Bronchial epithelial cell (primary cell): ENCODE measurements around the gene CD300A. TPM values are rescaled to one million over a fixed set of nuclear protein-coding genes. Genes with fewer than 3 reads are reported as not detected.

Experiments used
- DNase-seq: peaks from one replicate; pipeline ENCODE4 v3.0.0-alpha.2; 2010; ENCODE audit warnings: low read depth
- FAIRE-seq: peaks from 2 replicates; lab custom pipeline; 2011; peaks lifted over from hg19 to GRCh38; lab: Jason Lieb, UNC
- H3K27me3 ChIP-seq: 2 replicates; pipeline ENCODE4 v1.5.1; 2011; ENCODE audit warnings: low read length; ENCODE audit not compliant: control insufficient read depth, insufficient read depth
- H3K36me3 ChIP-seq: 2 replicates; pipeline ENCODE4 v1.5.1; 2011; ENCODE audit warnings: low read length; ENCODE audit not compliant: control insufficient read depth, insufficient read depth
- H3K4me3 ChIP-seq: 2 replicates; pipeline ENCODE4 v1.5.1; 2011; ENCODE audit warnings: mild to moderate bottlenecking, low read depth, low read length, control low read depth
- CTCF ChIP-seq: IDR thresholded peaks from 2 replicates; pipeline ENCODE4 v1.5.1; 2011; ENCODE audit warnings: mild to moderate bottlenecking, moderate library complexity, low read length, control low read depth, inconsistent platforms; ENCODE audit not compliant: insufficient read depth, severe bottlenecking
- total RNA-seq: library from RNA; depleted of rRNA; stranded (reverse); fragments of >200 nt; gene quantifications from 2 replicates; pipeline ENCODE4 v1.2.1, GENCODE V29; 2014

Gene CD300A
- total RNA-seq, 1 donor from 2014 or later, result not detected

- H3K4me3 ChIP-seq, result no peak within 1 kb of the TSS
- FAIRE-seq (no peak), DNase-seq (no peak)
- no peak for TF ChIP-seq CTCF
- H3K36me3 ChIP-seq, result no peaks in the 10 kb centered on the region
- H3K27me3 ChIP-seq, result no peaks in the 10 kb centered on the region
These were observed 64.9 kb downstream of the CD300A start, which contains the start of gene CD300LB for GRCh38 chr17:74531231-74531761. Gene CD300LB, minus strand, starts transcription at chr17:74531475. Its CDS starts 125 bp downstream, at chr17:74531350.

- no peak for DNase-seq
- TF ChIP-seq CTCF, result no peak
- FAIRE-seq, result no peak
- Histone ChIP-seq H3K4me3 (no peak overlapping the region), H3K27me3 (no peaks in the 10 kb centered on the region), H3K36me3 (no peaks in the 10 kb centered on the region)
These were observed 65.7 kb downstream of the CD300A start for GRCh38 chr17:74532115-74532514.

Other genes starting within 250 kb of the CD300A start
- gene DNAI2, start 192.4 kb upstream of the CD300A start, total RNA-seq, result not detected in 2 replicates
- gene KIF19, start 140.4 kb upstream of the CD300A start, total RNA-seq, result not detected in 2 replicates
- gene BTBD17, start 104.8 kb upstream of the CD300A start, total RNA-seq, result not detected in 2 replicates
- not detected in 2 replicates for gene GPR142, start 99.1 kb upstream of the CD300A start, total RNA-seq
- 15.4 and 15.5 TPM in 2 replicates for gene GPRC5C, start 34.5 kb upstream of the CD300A start, total RNA-seq
- not detected in 2 replicates for gene CD300LB, start 64.8 kb downstream of the CD300A start, total RNA-seq
- gene CD300C, start 79.5 kb downstream of the CD300A start, total RNA-seq, result not detected in 2 replicates
- gene CD300H, start 100.9 kb downstream of the CD300A start, total RNA-seq, result not detected in 2 replicates
- gene CD300LD, start 125.6 kb downstream of the CD300A start, total RNA-seq, result not detected in 2 replicates
- gene CD300E, start 157.1 kb downstream of the CD300A start, total RNA-seq, result not detected in 2 replicates
- gene CD300LF, start 246.3 kb downstream of the CD300A start, total RNA-seq, result not detected in 2 replicates